OCI-LY1 (cell line): ENCODE results near the gene SLC9A9.

ENCODE experiments used
- CTCF ChIP-seq: fragments of 200-600 bp; sonication (generic), shearing (Covaris generic); IDR thresholded peaks from 2 replicates; pipeline ENCODE4 v1.5.1; 2017; ENCODE audit warnings: mild to moderate bottlenecking, antibody characterized with exemption, low read length, moderate library complexity, mixed read lengths
- EZH2 ChIP-seq: fragments of 200-600 bp; sonication (generic), shearing (Covaris generic); IDR thresholded peaks from 2 replicates; pipeline ENCODE4 v1.8.0; 2017; ENCODE audit warnings: borderline replicate concordance, mixed run types, mild to moderate bottlenecking, antibody characterized with exemption, low read length, moderate library complexity, mixed read lengths

- TF ChIP-seq CTCF (no peak), EZH2 (no peak)
Observed at GRCh38 chr3:143771939-143772338, 76.3 kb downstream of the SLC9A9 start.
